CD8-positive, alpha-beta memory T cell (primary cell): Measurements from ENCODE around the gene BEST1. TPM values are rescaled to one million over a fixed set of nuclear protein-coding genes. Genes with fewer than 3 reads are reported as not detected.

Experiments
- CTCF ChIA-PET: fragments of 350-600 bp; sonication (Branson Sonifier 250); formaldehyde crosslinking; loops from one replicate; lab custom pipeline; 2021; ENCODE audit warnings: antibody characterized with exemption; lab: Charles Lee
- POLR2A ChIA-PET: fragments of 350-600 bp; sonication (Branson Sonifier 250); formaldehyde crosslinking; loops from one replicate; lab custom pipeline; 2021; ENCODE audit warnings: antibody characterized with exemption; lab: Charles Lee
- DNase-seq, 5 donors: peaks; one replicate each; pipeline versions ENCODE4 v3.0.0 to v3.0.0-alpha.2; 2020 to 2022; ENCODE audit warnings: mixed read lengths in 1 of 5
- H3K27ac ChIP-seq: one replicate; pipeline ENCODE4 v1.7.0; 2013; ENCODE audit warnings: low read depth, mild to moderate bottlenecking, low read length, moderate library complexity
- H3K27me3 ChIP-seq: 2 replicates; pipeline ENCODE4 v1.7.0; 2013; ENCODE audit warnings: low read length, mild to moderate bottlenecking; ENCODE audit not compliant: insufficient read depth, poor library complexity, severe bottlenecking
- H3K36me3 ChIP-seq: 2 replicates; pipeline ENCODE4 v1.7.0; 2013; ENCODE audit warnings: mild to moderate bottlenecking, low read length, moderate library complexity; ENCODE audit not compliant: insufficient read depth
- H3K4me1 ChIP-seq: 2 replicates; pipeline ENCODE4 v1.7.0; 2013; ENCODE audit warnings: mild to moderate bottlenecking, low read length, moderate library complexity; ENCODE audit not compliant: insufficient read depth
- H3K4me3 ChIP-seq: 2 replicates; pipeline ENCODE4 v1.7.0; 2013; ENCODE audit warnings: mild to moderate bottlenecking, low read length
- H3K9me3 ChIP-seq: 2 replicates; pipeline ENCODE4 v1.7.0; 2013; ENCODE audit warnings: mild to moderate bottlenecking, low read length
- H3K27ac Mint-ChIP-seq, 8 donors: one replicate each; pipeline ENCODE4 v1.8.0; 2020 to 2021; ENCODE audit warnings: mixed read lengths in 8 of 8, mild to moderate bottlenecking in 6 of 8, inconsistent platforms in 3 of 8, moderate library complexity in 3 of 8
- H3K27me3 Mint-ChIP-seq, 2 donors: one replicate each; pipeline ENCODE4 v1.8.0; 2020 to 2021; ENCODE audit warnings: mixed read lengths in 2 of 2, mild to moderate bottlenecking in 1 of 2, moderate library complexity in 1 of 2
- H3K36me3 Mint-ChIP-seq, 3 donors: one replicate each; pipeline ENCODE4 v1.8.0; 2020 to 2021; ENCODE audit warnings: mixed read lengths in 3 of 3, inconsistent platforms in 1 of 3, mild to moderate bottlenecking in 1 of 3
- H3K4me1 Mint-ChIP-seq, 3 donors: one replicate each; pipeline ENCODE4 v1.8.0; 2020 to 2021; ENCODE audit warnings: mixed read lengths in 3 of 3, inconsistent platforms in 1 of 3, mild to moderate bottlenecking in 1 of 3
- H3K4me3 Mint-ChIP-seq, 7 donors: one replicate each; pipeline ENCODE4 v1.8.0; 2020 to 2021; ENCODE audit warnings: mixed read lengths in 7 of 7, mild to moderate bottlenecking in 6 of 7, moderate library complexity in 4 of 7, inconsistent platforms in 2 of 7
- H3K9me3 Mint-ChIP-seq, 5 donors: one replicate each; pipeline ENCODE4 v1.8.0; 2020 to 2022; ENCODE audit warnings: mixed read lengths in 5 of 5, mild to moderate bottlenecking in 3 of 5, moderate library complexity in 2 of 5, inconsistent platforms in 1 of 5
- polyA plus RNA-seq: library from polyadenylated mRNA; unstranded; fragments of 300-500 nt; fragmentation: Illumina TruSeq; gene quantifications from one replicate; pipeline ENCODE4 v1.2.3, GENCODE V29; 2021
- total RNA-seq, 2 experiments: library from RNA; stranded (reverse); gene quantifications; one replicate each; pipeline ENCODE4 v1.2.3, GENCODE V29; 2021

The BEST1 gene
- total and polyA plus RNA-seq, 3 experiments from 2014 or later = 0.09 to 1.5 TPM; not detected in 1

- Histone ChIP-seq H3K4me3 (no peak overlapping the region), H3K4me1 (no peaks in the 10 kb centered on the region), H3K9me3 (no peaks in the 10 kb centered on the region), H3K27me3 (no peaks in the 10 kb centered on the region), H3K36me3 (no peaks in the 10 kb centered on the region), H3K27ac (no peak overlapping the region)
- Mint-ChIP-seq H3K27me3 (peaks cover 0 to 2% of the 10 kb centered on the region in 2 donors), H3K4me3 (no peak overlapping the region), H3K36me3 (no peaks in the 10 kb centered on the region), H3K9me3 (no peaks in the 10 kb centered on the region), H3K4me1 (no peaks in the 10 kb centered on the region), H3K27ac (no peak overlapping the region)
- no peak for DNase-seq
- ChIA-PET CTCF (no interaction called here), POLR2A (interaction anchor here (0.7 kb wide), 1 partner anchor 88 kb away, joined by 3 read pairs; no protein-coding TSS in a partner anchor)
These were observed 43.6 kb upstream of the BEST1 start for GRCh38 chr11:61906522-61906909.

GRCh38 chr11:61907282-61907681 is 42.9 kb upstream of the BEST1 start:
- DNase-seq = peak in 1 of 5 donors; percentile 35
- no peaks in the 10 kb centered on the region for H3K36me3 ChIP-seq
- H3K27ac ChIP-seq = no peak overlapping the region
- H3K27me3 Mint-ChIP-seq = peaks cover under 1 to 2% of the 10 kb centered on the region in 2 donors
- H3K4me3 ChIP-seq = no peak overlapping the region
- no peak overlapping the region for H3K27ac Mint-ChIP-seq
- H3K4me1 ChIP-seq = no peaks in the 10 kb centered on the region
- H3K36me3 Mint-ChIP-seq = no peaks in the 10 kb centered on the region
- ChIA-PET POLR2A (no interaction called here), CTCF (interaction anchor here (0.8 to 2.3 kb wide), 3 partner anchors 8 to 175 kb away, joined by 3 to 12 read pairs (median 3); no protein-coding TSS in a partner anchor)
- H3K4me1 Mint-ChIP-seq = no peaks in the 10 kb centered on the region
- no peaks in the 10 kb centered on the region for H3K9me3 ChIP-seq
- no peaks in the 10 kb centered on the region for H3K27me3 ChIP-seq
- no peaks in the 10 kb centered on the region for H3K9me3 Mint-ChIP-seq
- no peak overlapping the region for H3K4me3 Mint-ChIP-seq

- H3K27ac Mint-ChIP-seq = no peak overlapping the region
- ChIA-PET POLR2A (no interaction called here), CTCF (interaction anchor here (0.8 to 2.3 kb wide), 4 partner anchors 9 to 175 kb away, joined by 3 to 12 read pairs (median 3); no protein-coding TSS in a partner anchor)
- Histone ChIP-seq H3K4me3 (no peak overlapping the region), H3K27ac (no peak overlapping the region), H3K27me3 (no peaks in the 10 kb centered on the region), H3K36me3 (no peaks in the 10 kb centered on the region), H3K4me1 (no peaks in the 10 kb centered on the region), H3K9me3 (no peaks in the 10 kb centered on the region)
- DNase-seq = peak in 1 of 5 donors; percentile 31
- H3K9me3 Mint-ChIP-seq = no peaks in the 10 kb centered on the region
- H3K4me3 Mint-ChIP-seq = no peak overlapping the region
- H3K36me3 Mint-ChIP-seq = no peaks in the 10 kb centered on the region
- no peaks in the 10 kb centered on the region for H3K4me1 Mint-ChIP-seq
- H3K27me3 Mint-ChIP-seq = peaks cover 4 to 9% of the 10 kb centered on the region in 2 donors
These were observed 42.1 kb upstream of the BEST1 start for GRCh38 chr11:61907871-61908729.

- no peak overlapping the region for H3K27ac ChIP-seq
- Mint-ChIP-seq H3K4me3 (no peak overlapping the region), H3K27me3 (peaks cover 7 to 10% of the 10 kb centered on the region in 2 donors), H3K36me3 (no peaks in the 10 kb centered on the region), H3K27ac (no peak overlapping the region), H3K4me1 (no peaks in the 10 kb centered on the region), H3K9me3 (no peaks in the 10 kb centered on the region)
- no peaks in the 10 kb centered on the region for H3K4me1 ChIP-seq
- ChIA-PET CTCF (interaction anchor here (0.9 to 2.8 kb wide), 3 partner anchors 10 to 173 kb away, joined by 3 to 12 read pairs (median 7); no protein-coding TSS in a partner anchor), POLR2A (no interaction called here)
- H3K27me3 ChIP-seq = no peaks in the 10 kb centered on the region
- peak in 1 of 5 donors; percentile 15 for DNase-seq
- no peak overlapping the region for H3K4me3 ChIP-seq
- H3K36me3 ChIP-seq = no peaks in the 10 kb centered on the region
- no peaks in the 10 kb centered on the region for H3K9me3 ChIP-seq
These were observed 41.3 kb upstream of the BEST1 start for GRCh38 chr11:61908730-61909316.

GRCh38 chr11:61910187-61911127 is 39.7 kb upstream of the BEST1 start:
- no peak for DNase-seq
- no peaks in the 10 kb centered on the region for H3K4me1 ChIP-seq
- no peaks in the 10 kb centered on the region for H3K36me3 ChIP-seq
- H3K36me3 Mint-ChIP-seq = no peaks in the 10 kb centered on the region
- H3K27me3 Mint-ChIP-seq = peaks cover 12 to 22% of the 10 kb centered on the region in 2 donors
- POLR2A ChIA-PET = no interaction called here
- no peaks in the 10 kb centered on the region for H3K9me3 ChIP-seq
- no peak overlapping the region for H3K27ac Mint-ChIP-seq
- no peaks in the 10 kb centered on the region for H3K27me3 ChIP-seq
- H3K4me3 Mint-ChIP-seq = no peak overlapping the region
- no peaks in the 10 kb centered on the region for H3K4me1 Mint-ChIP-seq
- H3K9me3 Mint-ChIP-seq = no peaks in the 10 kb centered on the region
- H3K27ac ChIP-seq = no peak overlapping the region
- CTCF ChIA-PET = interaction anchor here (1.2 to 2.8 kb wide), 3 partner anchors 11 to 171 kb away, joined by 4 to 7 read pairs (median 7); no protein-coding TSS in a partner anchor
- no peak overlapping the region for H3K4me3 ChIP-seq

GRCh38 chr11:61911128-61911700 is 38.9 kb upstream of the BEST1 start:
- H3K4me3 ChIP-seq = no peak overlapping the region
- H3K36me3 Mint-ChIP-seq = no peaks in the 10 kb centered on the region
- H3K27me3 ChIP-seq = no peaks in the 10 kb centered on the region
- no peak overlapping the region for H3K27ac Mint-ChIP-seq
- H3K4me1 Mint-ChIP-seq = no peaks in the 10 kb centered on the region
- ChIA-PET POLR2A (no interaction called here), CTCF (interaction anchor here (2.8 kb wide), 1 partner anchor 170 kb away, joined by 7 read pairs; no protein-coding TSS in a partner anchor)
- H3K27ac ChIP-seq = no peak overlapping the region
- no peaks in the 10 kb centered on the region for H3K9me3 Mint-ChIP-seq
- H3K4me3 Mint-ChIP-seq = no peak overlapping the region
- no peaks in the 10 kb centered on the region for H3K4me1 ChIP-seq
- DNase-seq = no peak
- H3K27me3 Mint-ChIP-seq = peaks cover 19 to 24% of the 10 kb centered on the region in 2 donors
- H3K9me3 ChIP-seq = no peaks in the 10 kb centered on the region
- no peaks in the 10 kb centered on the region for H3K36me3 ChIP-seq

GRCh38 chr11:61911701-61912529 is 38.2 kb upstream of the BEST1 start:
- no peak overlapping the region for H3K4me3 ChIP-seq
- no peaks in the 10 kb centered on the region for H3K9me3 Mint-ChIP-seq
- H3K9me3 ChIP-seq = no peaks in the 10 kb centered on the region
- H3K36me3 Mint-ChIP-seq = no peaks in the 10 kb centered on the region
- peaks cover 20 to 28% of the 10 kb centered on the region in 2 donors for H3K27me3 Mint-ChIP-seq
- no peaks in the 10 kb centered on the region for H3K4me1 ChIP-seq
- POLR2A ChIA-PET = no interaction called here
- H3K27ac ChIP-seq = no peak overlapping the region
- CTCF ChIA-PET = interaction anchor here (2.8 kb wide), 1 partner anchor 170 kb away, joined by 7 read pairs; no protein-coding TSS in a partner anchor
- H3K36me3 ChIP-seq = no peaks in the 10 kb centered on the region
- H3K4me3 Mint-ChIP-seq = no peak overlapping the region
- H3K27me3 ChIP-seq = peaks cover 4% of the 10 kb centered on the region
- no peak overlapping the region for H3K27ac Mint-ChIP-seq
- peaks cover 0 to 2% (median 0%) of the 10 kb centered on the region in 3 donors for H3K4me1 Mint-ChIP-seq
- no peak for DNase-seq
